T1000 (cell line): Measurements from ENCODE around the gene POLA1.
"Not testable (repeated sequence)": the region's sequence is repeated elsewhere in the genome, so short reads cannot be mapped to it uniquely, and the experiment has no call there.

Experiments
- DNase-seq: peaks from one replicate; lab custom pipeline; 2025; ENCODE audit warnings: mixed read lengths; lab: John Stamatoyannopoulos, UW

POLA1 gene

DNA sequence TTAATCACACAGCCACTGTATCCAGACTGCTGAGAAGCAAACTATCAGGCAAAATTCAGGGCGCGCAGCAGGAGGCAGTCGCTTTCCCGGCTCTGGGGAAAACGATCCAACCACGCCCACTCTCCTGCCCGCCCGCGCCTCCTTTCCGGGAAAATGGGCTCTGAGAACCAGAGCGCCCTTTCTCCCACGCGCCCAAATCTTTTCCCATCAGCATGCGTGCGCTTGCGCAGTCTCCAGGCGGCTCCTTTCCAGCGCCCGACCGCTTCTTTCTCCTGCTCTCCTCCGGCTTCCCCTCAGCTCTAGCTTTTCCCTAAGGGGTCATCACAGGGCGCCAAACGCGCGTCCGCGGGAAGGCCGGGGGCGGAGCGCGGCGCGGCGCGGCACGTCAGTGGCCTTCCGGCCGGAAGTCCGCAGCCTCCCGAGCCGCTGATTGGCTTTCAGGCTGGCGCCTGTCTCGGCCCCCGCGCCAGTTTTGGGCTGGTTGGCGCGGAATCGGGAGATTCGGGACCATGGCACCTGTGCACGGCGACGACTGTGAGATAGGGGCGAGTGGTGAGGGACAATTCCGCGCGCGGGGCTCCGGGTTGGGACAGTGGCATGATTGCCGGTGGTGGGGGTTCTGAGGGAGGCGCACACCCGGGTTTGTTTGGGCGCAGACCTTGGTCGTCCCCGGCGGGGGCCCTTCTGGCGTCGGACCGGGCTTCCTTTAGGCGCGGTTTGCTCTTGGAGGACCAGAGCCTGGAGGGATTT is at the start of gene POLA1:
Gene POLA1 (plus strand): TSS at position 466 of the 750 bp plus-strand sequence. CDS start 44 bp downstream, at position 510.
- peak; percentile 88 for DNase-seq

GRCh38 chrX:24646006-24646405 is 47.7 kb upstream of the POLA1 start:
- no peak for DNase-seq

DNA sequence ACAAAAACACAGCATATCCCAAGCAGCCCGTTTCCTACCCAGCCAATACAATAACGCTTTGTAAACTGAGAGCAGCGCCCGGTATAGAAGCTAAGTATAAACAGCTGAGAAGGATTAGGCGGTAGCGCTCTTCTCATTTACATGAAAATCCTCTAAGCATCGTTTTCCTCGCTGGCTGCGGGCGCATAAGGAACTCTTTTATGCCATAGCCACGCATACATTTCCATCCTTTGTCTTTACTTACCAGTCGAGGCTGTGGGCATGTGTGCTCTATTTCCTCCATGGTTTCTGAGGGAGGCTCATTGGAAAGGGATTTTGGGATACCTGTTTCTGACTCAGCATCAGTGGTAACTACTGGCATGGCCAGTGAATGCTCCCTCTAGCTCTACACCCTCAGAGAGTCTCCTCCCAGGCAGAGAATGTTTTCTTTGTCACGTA is 47.0 kb upstream of the POLA1 start:
- DNase-seq, result no peak

GRCh38 chrX:24647257-24648058 is 46.3 kb upstream of the POLA1 start, which contains the start of gene PCYT1B:
TSS of gene PCYT1B (minus strand) at chrX:24647347. CDS start at chrX:24647105, 242 bp downstream.
- no peak for DNase-seq

DNA sequence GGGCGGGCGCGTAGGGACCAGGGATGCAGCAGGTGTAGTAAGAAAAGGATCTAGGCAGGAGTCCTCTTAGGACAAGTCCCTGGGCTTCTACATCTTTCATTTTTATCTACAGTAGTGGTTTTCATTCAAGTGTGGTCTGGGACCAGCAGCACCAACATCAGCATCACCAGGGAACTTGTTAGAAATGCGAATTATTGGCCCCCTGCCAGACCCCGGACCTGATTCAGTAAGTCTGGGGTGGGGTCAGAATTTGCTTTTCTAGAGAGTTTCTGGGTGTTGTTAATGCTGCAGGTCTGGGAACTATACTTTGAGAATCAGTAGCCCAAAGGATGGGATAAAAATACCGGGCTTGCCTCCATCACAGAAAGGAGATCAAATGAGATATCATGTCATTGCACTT is 45.2 kb upstream of the POLA1 start:
- no peak for DNase-seq

DNA sequence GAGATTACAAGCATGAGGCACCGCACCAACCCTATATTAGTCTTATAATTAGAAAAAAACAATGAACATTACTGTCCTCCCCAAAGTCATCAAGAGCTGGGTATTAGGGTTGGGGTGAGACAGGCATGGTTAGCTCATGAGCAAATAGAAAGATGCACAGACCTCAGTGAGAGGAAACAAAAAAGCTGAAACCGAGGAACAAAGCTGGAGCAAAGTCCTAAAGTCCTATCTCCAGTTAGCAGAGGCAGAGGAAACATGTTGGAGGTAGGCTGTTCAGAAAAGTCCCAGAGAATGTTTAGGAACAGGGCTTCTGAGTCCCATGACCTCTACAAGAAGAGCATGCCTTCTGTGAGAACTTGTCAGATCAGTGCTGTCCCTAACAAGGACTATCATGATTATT is 41.9 kb upstream of the POLA1 start:
- DNase-seq, result no peak

DNA sequence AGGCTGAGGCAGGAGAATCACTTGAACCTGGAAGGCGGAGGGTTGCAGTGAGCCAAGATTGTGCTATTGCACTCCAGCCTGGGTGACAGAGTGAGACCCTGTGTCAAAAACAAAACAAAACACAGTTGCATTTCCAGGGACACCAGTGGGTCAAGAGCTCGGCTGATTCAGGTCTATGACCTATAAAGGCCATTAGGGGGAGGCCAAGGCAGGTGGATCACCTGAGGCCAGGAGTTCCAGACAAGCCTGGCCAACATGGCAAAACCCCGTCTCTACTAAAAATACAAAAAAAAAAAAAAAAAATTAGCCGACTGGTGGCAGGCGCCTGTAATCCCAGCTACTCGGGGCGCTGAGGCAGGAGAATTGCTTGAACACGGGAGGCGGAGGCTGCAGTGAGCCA is 38.0 kb upstream of the POLA1 start:
- DNase-seq, result not testable (repeated sequence)

- DNase-seq, result no peak
Measured at GRCh38 chrX:24657671-24658386, 35.9 kb upstream of the POLA1 start.

GRCh38 chrX:24658421-24658820 is 35.3 kb upstream of the POLA1 start:
- no peak for DNase-seq

GRCh38 chrX:24659106-24659505 is 34.6 kb upstream of the POLA1 start:
- DNase-seq, result no peak

DNA sequence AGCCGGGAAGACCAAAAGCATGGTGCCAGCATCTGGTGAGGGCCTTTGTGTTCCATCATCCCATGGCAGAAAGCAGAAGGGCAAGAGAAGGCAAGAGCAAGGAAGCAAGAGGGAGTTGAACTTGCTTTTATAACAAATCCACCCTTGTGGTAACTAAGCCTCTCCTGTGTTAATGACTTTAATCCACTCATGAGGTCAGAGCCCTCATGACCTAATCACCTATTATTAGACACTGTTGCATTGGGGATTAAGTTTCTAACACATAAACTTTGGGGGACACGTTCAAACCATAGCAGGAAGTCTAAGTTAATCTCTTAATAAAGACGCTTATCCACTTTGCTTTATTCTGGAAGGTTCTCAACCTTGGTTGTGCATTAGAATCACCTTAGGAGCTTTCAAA is 34.1 kb upstream of the POLA1 start:
- DNase-seq, result no peak

GRCh38 chrX:24661292-24661691 is 32.4 kb upstream of the POLA1 start:
- no peak for DNase-seq

GRCh38 chrX:24662352-24662751 is 31.4 kb upstream of the POLA1 start:
- no peak for DNase-seq

DNA sequence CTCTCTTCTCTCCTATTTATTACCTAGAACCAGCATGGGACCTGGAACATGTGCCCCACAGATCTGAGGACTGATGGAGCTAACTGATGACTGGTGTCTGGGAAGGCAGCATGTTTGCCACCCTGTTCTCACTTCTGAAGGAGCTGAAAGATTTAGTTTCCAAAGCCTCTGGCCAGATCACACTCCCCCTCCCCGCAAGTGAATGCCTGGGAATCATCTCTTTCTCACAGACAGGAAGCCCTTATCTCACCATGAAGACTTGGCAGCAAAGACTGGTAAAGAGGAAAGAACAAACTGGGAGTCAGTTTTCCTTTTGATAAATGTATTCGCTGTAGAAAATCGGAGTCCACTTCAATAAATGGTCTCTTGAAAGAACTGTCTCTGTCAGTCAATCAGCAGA is 25.6 kb upstream of the POLA1 start:
- DNase-seq, result no peak

- no peak for DNase-seq
Measured at GRCh38 chrX:24672701-24673190, 21.0 kb upstream of the POLA1 start.

DNA sequence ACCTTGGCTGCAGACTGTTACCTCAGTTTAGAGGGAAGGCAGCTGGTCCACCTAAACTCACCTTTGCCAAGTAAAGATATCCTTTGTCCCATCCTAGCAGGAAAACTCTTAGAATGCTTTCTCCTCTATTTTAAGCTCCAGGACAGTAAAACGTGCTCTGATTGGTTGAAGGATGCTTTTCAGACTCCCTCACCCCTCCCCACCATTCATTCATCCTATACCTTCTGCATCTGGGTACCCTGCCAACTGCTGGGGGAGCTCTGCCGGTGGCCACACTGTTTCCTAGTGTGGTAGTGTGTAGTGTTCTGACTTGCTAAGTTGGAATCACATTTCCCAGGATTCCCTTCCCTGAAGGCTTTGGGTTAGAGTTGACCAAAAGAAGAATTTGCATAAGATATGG is 20.3 kb upstream of the POLA1 start:
- DNase-seq, result no peak

DNA sequence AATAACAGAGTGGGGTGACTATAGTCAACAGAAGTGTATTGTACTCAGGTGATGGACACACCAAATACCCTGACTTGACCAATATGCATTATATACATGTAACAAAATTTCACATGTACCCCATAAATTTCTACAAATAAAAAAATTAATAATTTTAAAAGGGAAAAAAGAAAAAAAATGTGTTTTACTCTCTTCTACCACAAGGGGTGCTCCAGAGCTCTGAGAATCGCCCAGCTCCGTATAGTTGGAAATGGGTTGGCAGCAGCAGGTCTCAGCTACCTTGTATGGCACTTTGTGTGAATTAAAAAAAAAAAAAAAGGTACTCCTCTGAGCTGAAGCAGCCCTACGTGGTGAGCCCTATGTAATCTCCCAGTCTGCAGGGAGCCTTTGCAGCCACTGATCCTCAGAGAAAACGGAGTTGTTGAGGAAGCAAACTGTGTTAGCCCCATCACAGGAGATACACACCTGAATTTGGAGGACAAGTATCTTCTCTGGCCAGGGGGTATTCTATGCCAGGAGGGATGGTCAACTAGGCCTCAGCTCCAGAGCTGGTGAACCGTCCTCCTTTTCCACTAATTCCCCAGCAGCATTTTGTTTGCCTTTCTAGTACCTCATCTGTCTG is 17.2 kb upstream of the POLA1 start:
- no peak for DNase-seq

DNA sequence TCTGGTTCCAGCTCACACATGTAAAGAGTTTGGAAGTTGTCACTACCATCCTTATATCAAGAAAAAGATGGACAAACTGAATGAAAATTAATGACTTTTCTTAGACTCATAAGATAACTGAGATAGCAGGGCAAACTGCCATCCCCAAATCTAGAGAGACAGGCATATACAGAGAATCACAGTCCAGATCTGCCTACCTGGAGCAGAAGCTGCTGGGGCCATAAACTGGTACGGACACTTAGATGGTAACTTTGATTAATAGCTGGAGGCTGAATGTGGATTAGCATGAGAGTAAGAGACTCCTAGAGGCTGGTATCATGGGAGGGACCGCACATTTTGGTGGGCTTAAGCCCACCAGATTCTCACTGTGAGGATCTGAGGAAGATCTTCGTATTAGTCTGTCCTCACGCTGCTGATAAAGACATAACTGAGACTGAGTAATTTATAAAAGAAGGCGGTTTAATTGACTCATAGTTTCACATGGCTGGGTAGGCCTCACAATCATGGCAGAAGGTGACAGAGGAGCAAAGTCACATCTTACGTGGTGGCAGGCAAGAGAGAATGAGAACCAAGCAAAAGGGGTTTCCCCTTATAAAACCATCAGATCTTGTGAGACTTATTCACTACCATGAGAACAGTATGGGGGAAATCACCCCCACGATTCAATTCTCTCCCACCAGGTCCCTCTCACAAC is 10.8 kb upstream of the POLA1 start:
- DNase-seq, result no peak

DNA sequence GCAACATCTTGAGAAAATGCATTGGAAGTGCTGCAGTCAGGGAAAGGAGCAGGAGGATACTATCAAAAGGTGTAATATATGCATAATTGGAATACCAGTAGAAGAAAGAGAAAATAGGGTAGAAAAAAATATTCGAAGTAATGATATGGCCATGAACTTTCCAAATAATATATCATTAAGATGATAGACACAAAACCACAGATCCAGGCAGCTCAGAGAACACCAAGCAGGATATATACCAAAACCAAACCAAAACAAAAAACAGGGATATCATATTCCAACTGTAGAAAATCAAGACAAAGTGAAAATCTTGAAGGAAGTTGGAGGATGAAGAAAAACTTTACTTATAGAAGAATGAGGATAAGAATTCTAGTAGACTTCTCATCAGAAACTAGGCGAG is 9.7 kb upstream of the POLA1 start:
- no peak for DNase-seq

DNA sequence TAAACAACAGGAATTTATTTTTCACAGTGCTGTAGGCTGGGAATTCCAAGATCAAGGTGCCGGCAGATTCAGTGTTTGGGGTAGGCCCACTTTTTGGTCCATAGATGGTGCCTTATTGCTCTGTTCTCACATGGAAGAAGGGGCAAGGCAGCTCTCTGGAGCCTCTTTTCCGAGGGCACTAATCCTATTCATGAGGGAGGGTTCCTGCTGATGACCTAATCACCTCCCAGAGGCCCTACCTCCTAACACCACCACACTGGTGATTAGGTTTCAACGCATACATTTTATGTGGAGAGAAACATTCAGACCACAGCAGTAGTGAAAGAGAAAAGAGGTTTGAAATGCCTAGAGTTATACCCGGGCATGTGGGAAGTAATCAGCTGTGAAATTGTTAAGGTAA is 1.4 kb upstream of the POLA1 start:
- DNase-seq, result no peak

DNA sequence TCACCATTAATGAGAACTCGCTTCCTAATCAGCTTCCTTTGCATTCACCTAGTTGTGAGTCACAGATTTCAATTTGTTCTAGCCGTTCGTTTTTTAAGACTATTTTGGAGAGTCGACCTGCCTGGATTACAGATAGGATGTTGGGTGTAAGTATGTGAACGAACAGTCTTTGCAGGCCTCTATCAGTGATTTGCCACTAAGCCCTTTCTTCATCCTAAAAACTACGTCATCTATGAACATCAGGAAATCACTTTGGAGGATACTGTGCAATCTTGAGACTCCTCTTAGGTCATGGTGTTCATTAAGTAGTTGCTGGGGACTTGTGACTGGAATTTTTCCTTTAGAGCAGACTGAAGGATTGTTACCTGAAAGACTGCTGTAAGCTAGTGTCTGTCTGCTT is 1.1 kb downstream of the POLA1 start:
- no peak for DNase-seq
